GM19463 (cell line): Measurements from ENCODE around the gene NKX1-2.

Source experiments
- ATAC-seq: cut with Tn5 transposase; IDR thresholded peaks from one replicate; pipeline ENCODE4 v1.9.1; 2021; ENCODE audit warnings: mild to moderate bottlenecking, moderate library complexity; ENCODE audit not compliant: unreplicated experiment

NKX1-2 gene

GRCh38 chr10:124476043-124476725 lies 26.3 kb upstream of the NKX1-2 start:
- no peak for ATAC-seq

GRCh38 chr10:124474514-124475070 lies 24.8 kb upstream of the NKX1-2 start:
- ATAC-seq, result no peak

- ATAC-seq, result no peak
These were observed 23.2 kb upstream of the NKX1-2 start for GRCh38 chr10:124473070-124473469.

DNA sequence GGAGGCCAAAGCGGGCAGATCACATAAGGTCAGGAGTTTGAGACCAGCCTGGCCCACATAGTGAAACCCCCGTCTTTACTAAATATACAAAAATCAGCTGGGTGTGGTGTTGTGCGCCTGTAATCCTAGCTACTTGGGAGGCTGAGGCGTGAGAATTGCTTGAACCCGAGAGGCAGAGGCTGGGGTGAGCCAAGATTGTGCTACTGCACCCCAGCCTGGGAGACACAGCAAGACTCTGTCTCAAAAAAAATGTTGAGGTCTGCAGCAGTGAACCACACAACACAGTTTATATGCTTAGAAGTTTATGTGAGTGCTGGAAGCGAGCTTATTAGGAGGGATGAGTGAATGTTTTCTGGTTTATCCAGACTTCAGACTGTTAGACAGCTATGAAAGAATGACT lies 22.2 kb upstream of the NKX1-2 start:
- ATAC-seq, result no peak

GRCh38 chr10:124470544-124471434 lies 21.0 kb upstream of the NKX1-2 start:
- no peak for ATAC-seq

DNA sequence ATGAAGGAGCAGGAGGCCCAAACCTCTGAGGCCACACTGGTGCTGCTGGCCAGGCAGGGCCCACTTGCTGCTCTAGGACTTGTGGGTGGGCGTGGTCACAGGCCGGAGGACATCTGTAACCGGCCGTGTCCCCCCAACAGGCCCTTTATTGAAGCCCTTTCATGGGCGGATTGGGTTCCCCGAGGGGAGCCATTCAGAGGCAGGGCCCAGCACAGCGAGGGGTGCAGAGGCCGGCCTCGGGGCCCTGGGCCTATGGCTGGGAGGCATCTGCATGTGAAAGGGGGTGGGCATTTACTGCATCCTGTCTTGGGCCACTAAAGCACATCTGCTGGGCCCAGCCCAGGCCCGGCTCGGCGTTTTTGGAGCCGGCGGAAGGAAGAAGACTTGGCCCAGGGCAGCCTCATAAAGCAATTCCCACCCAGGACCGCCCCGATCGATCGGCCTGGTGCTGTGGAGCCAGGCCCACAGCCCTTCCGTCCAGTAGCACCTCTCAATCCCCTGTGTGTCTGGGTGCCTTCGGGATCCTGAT lies 20.2 kb upstream of the NKX1-2 start:
- no peak for ATAC-seq

DNA sequence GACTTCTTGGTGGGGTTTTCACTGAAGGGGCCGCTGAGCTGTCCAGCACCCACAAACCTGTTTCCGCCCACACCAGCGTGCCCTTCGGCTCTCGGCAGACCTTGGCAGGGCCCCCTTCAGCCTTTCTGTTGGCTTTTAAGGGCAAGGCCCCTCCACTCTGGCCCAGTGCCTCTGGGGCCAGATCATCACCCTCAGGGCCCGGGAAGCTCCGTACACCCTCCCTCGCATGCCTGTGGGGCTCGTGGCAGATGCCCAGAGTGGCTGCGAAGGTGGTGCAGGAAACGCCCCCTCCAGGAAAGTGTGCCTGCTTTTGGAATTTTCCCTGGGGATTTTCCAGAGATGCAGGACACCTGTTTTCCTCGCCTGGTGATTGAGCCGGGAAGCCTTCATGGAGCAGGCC lies 18.8 kb upstream of the NKX1-2 start:
- no peak for ATAC-seq

- no peak for ATAC-seq
These were observed 17.3 kb upstream of the NKX1-2 start for GRCh38 chr10:124467165-124467564.

- no peak for ATAC-seq
These were observed 16.1 kb upstream of the NKX1-2 start for GRCh38 chr10:124465777-124466488.

- peak; percentile 28 for ATAC-seq
These were observed 15.4 kb upstream of the NKX1-2 start for GRCh38 chr10:124465003-124465776.

GRCh38 chr10:124464028-124464965 lies 14.5 kb upstream of the NKX1-2 start:
- ATAC-seq, result no peak

- no peak for ATAC-seq
These were observed 12.5 kb upstream of the NKX1-2 start for GRCh38 chr10:124462348-124462695.

DNA sequence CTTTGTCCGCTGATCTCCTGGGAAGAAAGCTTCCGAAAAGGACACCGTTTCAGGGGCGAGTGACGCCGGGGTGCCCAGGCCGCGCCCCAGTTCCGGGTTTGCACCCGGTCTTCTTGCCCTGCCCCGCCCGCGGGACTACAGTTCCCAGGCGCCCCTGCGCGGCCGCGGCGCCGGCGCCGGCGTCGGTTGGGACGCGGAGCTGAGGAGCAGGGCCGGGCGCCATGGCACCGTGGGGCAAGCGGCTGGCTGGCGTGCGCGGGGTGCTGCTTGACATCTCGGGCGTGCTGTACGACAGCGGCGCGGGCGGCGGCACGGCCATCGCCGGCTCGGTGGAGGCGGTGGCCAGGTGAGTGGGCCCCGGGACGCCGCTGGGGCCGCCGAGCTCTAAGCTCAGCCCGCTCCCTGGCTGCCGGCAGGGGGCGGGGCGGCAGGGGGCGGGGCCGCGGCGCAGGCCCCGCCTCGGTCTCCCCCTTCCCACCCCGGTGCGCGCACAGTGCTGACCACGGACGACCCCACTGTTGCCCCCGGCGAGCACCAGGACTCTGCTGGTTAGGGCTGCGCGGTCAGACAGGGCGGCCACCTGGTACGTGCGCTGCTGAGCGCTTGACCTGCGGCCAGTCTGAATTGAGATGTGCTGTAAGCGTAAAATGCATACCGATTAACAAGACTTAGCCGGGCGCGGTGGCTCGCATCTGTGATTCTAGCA lies 12.0 kb upstream of the NKX1-2 start, which contains the start of gene LHPP:
Gene LHPP, plus strand, starts transcription at position 182 of the 706 bp plus-strand sequence. Its CDS starts 40 bp downstream, at position 222.
- ATAC-seq, result peak; percentile 95

GRCh38 chr10:124460144-124460543 lies 10.3 kb upstream of the NKX1-2 start:
- no peak for ATAC-seq

GRCh38 chr10:124459395-124459794 lies 9.6 kb upstream of the NKX1-2 start:
- ATAC-seq, result no peak

DNA sequence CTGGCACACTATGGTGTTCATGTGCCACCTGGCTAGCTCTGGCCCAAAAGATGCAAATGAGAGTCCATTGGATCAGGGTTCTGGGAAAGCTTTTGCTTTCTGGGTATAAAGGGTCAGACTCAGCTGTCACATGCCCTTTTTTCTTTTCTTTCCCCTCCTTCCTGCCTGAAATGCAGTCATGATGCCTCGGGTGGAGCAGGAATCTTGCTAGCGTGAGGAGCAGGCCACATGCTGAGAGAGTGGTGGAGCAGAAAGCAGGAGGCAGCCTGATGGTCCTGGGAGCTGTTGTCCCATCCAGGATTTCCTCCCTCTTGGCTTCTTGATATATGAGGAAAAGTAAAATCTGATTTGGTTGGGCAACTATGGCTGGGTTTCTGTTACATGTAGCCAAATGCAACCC lies 9.1 kb upstream of the NKX1-2 start:
- no peak for ATAC-seq

GRCh38 chr10:124458473-124458872 lies 8.6 kb upstream of the NKX1-2 start:
- no peak for ATAC-seq

GRCh38 chr10:124455441-124455840 lies 5.6 kb upstream of the NKX1-2 start:
- no peak for ATAC-seq
